ENCODE measurements around the gene DUOX2.

DUOX2 gene

DNA sequence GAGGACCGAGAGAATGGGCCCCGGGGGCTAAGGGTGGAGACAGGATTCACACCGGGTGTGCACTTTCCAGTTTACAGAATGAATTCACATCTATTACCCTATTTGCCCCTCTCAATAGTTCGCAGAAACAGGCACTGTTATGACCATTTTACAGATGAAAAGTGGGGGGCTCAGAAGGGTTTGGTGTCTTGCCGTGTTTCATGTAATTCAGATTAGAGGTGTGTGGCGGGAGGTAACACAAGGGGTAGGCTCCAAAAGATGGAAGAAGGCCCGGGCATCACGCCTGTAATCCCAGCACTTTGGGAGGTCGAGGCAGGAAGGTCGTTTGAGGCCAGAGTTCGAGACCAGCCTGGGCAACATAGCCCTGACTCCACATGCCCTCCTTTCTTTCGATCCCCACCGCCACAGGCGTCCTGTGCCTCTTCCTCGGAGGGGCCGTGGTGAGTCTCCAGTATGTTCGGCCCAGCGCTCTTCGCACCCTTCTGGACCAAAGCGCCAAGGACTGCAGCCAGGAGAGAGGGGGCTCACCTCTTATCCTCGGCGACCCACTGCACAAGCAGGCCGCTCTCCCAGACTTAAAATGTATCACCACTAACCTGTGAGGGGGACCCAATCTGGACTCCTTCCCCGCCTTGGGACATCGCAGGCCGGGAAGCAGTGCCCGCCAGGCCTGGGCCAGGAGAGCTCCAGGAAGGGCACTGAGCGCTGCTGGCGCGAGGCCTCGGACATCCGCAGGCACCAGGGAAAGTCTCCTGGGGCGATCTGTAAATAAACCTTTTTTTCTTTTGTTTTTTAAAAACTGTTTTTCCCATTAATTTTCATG lies 3.5 kb upstream of the DUOX2 start:
- Histone ChIP-seq H3K27me3 (ENCODE audit: control insufficient read depth, insufficient read depth, low read length) (peaks cover 85% of the 10 kb centered on the region), H3K9me3 (ENCODE audit: control insufficient read depth, insufficient read depth, low read length) (no peaks in the 10 kb centered on the region), H3K36me3 (ENCODE audit: control insufficient read depth, insufficient read depth, low read length) (no peaks in the 10 kb centered on the region), H3K27ac (ENCODE audit: low read depth, low read length) (no peak overlapping the region), H3K9ac (ENCODE audit: low read depth, low read length) (no peak overlapping the region), H3K4me1 (ENCODE audit: control insufficient read depth, insufficient read depth, low read length) (peaks cover 20% of the 10 kb centered on the region; the same call in 1 of the 2 replicates), H3K4me3 (ENCODE audit: low read depth, low read length) (peak overlapping the region; percentile 30; the same call in 1 of the 2 replicates)

DNA sequence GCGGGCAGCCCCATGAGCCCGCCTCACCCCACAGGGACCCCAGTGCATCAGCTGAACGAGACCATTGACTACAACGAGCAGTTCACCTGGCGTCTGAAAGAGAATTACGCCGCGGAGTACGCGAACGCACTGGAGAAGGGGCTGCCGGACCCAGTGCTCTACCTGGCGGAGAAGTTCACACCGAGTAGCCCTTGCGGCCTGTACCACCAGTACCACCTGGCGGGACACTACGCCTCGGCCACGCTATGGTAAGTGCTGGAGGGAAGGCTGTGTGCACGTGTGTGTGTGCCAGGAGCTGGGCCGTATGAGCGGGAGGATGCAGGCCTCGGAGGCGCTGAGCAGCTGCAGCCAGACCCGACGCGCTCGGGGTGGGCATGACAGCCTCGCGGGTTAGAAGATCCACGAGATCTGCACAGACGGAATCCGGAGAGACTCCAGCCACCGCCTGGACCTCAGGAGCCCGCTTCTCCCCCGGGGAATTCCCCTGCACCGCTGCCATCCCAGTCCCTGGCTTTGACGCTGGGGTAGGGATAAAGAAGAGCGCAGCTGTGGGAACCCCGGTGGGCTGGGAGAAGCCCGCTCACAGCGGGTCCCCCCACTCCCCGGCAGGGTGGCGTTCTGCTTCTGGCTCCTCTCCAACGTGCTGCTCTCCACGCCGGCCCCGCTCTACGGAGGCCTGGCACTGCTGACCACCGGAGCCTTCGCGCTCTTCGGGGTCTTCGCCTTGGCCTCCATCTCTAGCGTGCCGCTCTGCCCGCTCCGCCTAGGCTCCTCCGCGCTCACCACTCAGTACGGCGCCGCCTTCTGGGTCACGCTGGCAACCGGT lies 2.7 kb upstream of the DUOX2 start:
- Histone ChIP-seq H3K27ac (ENCODE audit: low read depth, low read length) (no peak overlapping the region), H3K27me3 (ENCODE audit: control insufficient read depth, insufficient read depth, low read length) (peaks cover 86% of the 10 kb centered on the region), H3K4me3 (ENCODE audit: low read depth, low read length) (no peak overlapping the region; the same call in 1 of the 2 replicates), H3K4me1 (ENCODE audit: control insufficient read depth, insufficient read depth, low read length) (peaks cover 27% of the 10 kb centered on the region), H3K9me3 (ENCODE audit: control insufficient read depth, insufficient read depth, low read length) (no peaks in the 10 kb centered on the region), H3K9ac (ENCODE audit: low read depth, low read length) (no peak overlapping the region), H3K36me3 (ENCODE audit: control insufficient read depth, insufficient read depth, low read length) (no peaks in the 10 kb centered on the region)

DNA sequence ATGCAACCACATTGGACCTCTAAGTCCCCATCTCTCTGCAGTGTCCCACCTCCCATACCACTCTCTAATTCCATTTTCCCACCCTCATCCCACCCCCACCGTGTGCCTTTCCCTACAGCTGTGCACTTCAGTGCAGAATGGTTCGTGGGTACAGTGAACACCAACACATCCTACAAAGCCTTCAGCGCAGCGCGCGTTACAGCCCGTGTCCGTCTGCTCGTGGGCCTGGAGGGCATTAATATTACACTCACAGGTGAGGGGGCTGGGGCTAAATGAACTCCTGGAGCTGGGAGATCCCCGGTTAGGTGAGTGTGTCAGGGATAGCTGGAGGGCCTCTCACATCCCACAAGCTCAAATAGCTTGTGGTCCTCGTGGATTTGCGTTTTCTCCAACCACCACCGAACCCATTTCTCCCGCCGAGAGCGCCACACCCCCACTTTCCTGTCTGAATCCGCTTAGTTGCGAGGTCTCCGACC lies 2.1 kb upstream of the DUOX2 start:
- Histone ChIP-seq H3K36me3 (ENCODE audit: control insufficient read depth, insufficient read depth, low read length) (no peaks in the 10 kb centered on the region), H3K27ac (ENCODE audit: low read depth, low read length) (no peak overlapping the region), H3K4me3 (ENCODE audit: low read depth, low read length) (no peak overlapping the region), H3K9me3 (ENCODE audit: control insufficient read depth, insufficient read depth, low read length) (no peaks in the 10 kb centered on the region), H3K9ac (ENCODE audit: low read depth, low read length) (no peak overlapping the region), H3K4me1 (ENCODE audit: control insufficient read depth, insufficient read depth, low read length) (peaks cover 28% of the 10 kb centered on the region), H3K27me3 (ENCODE audit: control insufficient read depth, insufficient read depth, low read length) (peaks cover 90% of the 10 kb centered on the region)

DNA sequence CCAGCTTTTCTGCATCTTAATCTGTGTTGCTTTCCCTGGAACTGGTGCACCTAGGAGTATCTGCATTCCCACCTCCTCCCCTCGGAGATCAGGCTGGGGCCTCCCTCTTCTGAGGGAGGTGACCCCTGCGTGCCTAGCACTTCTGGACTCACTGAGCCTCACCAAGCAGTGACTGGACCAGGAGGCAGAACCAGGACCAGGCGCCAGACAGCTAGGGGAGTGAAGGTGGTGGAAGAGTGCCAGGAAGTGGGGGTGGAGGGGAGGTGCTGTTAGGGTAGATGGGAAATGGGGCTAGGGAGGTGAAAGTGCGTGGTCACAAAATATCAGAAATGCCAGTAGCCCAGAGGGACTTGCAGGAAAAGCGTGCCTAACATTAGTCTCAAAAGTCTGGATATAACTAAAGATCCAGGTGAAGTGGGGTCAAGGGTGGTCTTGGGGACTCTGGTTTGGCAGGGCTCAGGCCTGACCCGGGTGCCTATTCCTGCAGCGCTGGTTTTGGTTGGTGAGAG lies 1.4 kb upstream of the DUOX2 start:
- H3K36me3 ChIP-seq (ENCODE audit: control insufficient read depth, insufficient read depth, low read length), result no peaks in the 10 kb centered on the region
- no peak overlapping the region for H3K9ac ChIP-seq (ENCODE audit: low read depth, low read length)
- H3K4me3 ChIP-seq (ENCODE audit: low read depth, low read length), result no peak overlapping the region
- H3K4me1 ChIP-seq (ENCODE audit: control insufficient read depth, insufficient read depth, low read length), result peaks cover 28% of the 10 kb centered on the region
- no peak overlapping the region for H3K27ac ChIP-seq (ENCODE audit: low read depth, low read length)
- H3K27me3 ChIP-seq (ENCODE audit: control insufficient read depth, insufficient read depth, low read length), result peaks cover 93% of the 10 kb centered on the region
- H3K9me3 ChIP-seq (ENCODE audit: control insufficient read depth, insufficient read depth, low read length), result no peaks in the 10 kb centered on the region

DNA sequence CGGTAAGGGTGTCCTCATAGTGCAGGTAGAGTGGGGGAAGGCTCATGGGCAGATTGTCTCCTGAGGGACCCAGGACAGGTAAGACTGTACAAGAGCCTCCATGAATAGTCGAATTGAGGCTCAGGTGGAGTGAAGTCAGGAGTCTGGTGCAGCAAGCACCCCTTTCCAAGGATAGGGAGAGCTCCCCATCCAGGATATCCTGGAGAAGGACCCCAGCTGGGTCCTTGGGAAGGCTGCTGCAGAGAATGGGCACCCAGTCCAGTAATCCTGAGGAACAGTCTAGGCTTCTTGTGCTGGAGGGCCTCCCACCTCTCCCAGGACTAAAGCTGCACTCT lies 746 bp upstream of the DUOX2 start:
- Histone ChIP-seq H3K36me3 (ENCODE audit: control insufficient read depth, insufficient read depth, low read length) (no peaks in the 10 kb centered on the region), H3K9me3 (ENCODE audit: control insufficient read depth, insufficient read depth, low read length) (no peaks in the 10 kb centered on the region), H3K4me3 (ENCODE audit: low read depth, low read length) (no peak overlapping the region), H3K27ac (ENCODE audit: low read depth, low read length) (no peak overlapping the region), H3K27me3 (ENCODE audit: control insufficient read depth, insufficient read depth, low read length) (peaks cover 93% of the 10 kb centered on the region), H3K4me1 (ENCODE audit: control insufficient read depth, insufficient read depth, low read length) (peaks cover 28% of the 10 kb centered on the region), H3K9ac (ENCODE audit: low read depth, low read length) (no peak overlapping the region)

DNA sequence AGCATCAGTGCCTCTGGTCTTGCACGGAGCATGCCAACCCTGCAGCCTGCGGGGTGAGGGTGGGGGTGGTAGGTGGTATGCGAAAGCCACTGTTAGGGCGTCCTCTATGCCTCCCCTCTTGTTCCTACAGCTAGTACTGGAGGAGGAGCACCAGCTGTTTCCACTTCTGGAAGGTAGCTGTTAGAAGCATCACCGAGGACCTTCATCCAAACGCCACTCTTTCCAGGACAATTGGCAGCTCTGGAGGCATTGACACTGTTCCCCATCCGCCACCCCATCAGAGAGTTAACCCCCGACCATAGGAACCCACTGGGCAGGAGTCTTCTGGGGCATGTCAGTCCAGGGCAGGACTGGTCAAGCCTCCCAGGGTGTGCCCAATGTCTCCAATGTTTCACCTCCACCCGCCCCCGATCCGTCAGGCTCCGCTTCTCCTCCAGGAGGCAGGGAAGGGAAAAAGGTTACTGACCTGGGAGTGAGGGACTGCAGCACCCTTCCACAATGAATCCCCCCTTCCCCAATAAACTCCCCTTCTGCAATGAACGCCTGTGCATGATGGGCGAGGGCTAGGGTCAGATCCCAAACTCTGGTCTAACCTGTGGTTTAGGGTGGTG lies 487 bp downstream of the DUOX2 start:
- no peak overlapping the region for H3K9ac ChIP-seq (ENCODE audit: low read depth, low read length)
- peak overlapping the region; percentile 37 for H3K4me3 ChIP-seq (ENCODE audit: low read depth, low read length)
- no peaks in the 10 kb centered on the region for H3K36me3 ChIP-seq (ENCODE audit: control insufficient read depth, insufficient read depth, low read length)
- H3K27me3 ChIP-seq (ENCODE audit: control insufficient read depth, insufficient read depth, low read length), result peaks cover 98% of the 10 kb centered on the region
- H3K9me3 ChIP-seq (ENCODE audit: control insufficient read depth, insufficient read depth, low read length), result no peaks in the 10 kb centered on the region
- peaks cover 28% of the 10 kb centered on the region for H3K4me1 ChIP-seq (ENCODE audit: control insufficient read depth, insufficient read depth, low read length)
- H3K27ac ChIP-seq (ENCODE audit: low read depth, low read length), result no peak overlapping the region

DNA sequence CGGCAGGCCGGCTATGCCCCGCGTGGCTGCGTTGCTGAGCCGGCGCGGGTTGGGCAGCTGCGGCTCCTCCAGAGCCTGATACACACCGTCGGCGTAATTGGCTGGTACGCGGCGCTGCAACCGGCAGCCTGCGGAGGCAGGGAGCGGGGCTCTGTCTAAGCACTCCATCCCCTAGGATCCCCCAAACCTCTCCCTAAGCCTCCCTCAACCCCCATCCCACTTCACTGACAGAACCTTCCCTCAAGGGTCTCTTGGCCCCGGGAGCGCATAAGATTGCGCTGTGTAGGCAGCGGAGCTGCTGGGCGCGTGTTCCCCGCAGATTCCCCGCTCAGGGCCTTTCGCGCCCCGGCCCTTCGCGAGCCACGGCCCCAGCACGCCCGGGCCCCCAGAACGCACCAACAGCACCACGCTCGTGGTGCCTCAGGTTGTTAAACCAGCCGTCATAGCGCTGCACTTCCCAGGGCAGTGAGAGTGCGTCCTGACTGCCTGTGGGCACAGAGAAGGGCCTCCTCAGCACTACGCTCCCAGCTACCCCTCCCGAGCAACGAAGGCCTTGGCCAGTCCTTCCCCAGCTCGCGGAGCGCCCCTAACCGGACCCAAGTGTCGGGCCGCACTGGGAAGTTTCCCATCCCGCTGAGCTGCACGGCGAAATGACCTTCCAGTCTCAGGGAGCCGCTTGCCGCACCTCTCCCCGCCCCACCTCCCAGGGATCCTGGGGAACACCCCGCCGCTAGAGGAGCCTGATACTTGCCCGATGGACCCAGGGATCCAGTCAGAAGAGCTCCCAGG lies 1.2 kb downstream of the DUOX2 start:
- Histone ChIP-seq H3K36me3 (ENCODE audit: control insufficient read depth, insufficient read depth, low read length) (no peaks in the 10 kb centered on the region), H3K4me1 (ENCODE audit: control insufficient read depth, insufficient read depth, low read length) (peaks cover 28% of the 10 kb centered on the region), H3K27ac (ENCODE audit: low read depth, low read length) (no peak overlapping the region), H3K9ac (ENCODE audit: low read depth, low read length) (no peak overlapping the region), H3K4me3 (ENCODE audit: low read depth, low read length) (peak overlapping the region; percentile 37), H3K27me3 (ENCODE audit: control insufficient read depth, insufficient read depth, low read length) (peaks cover 95% of the 10 kb centered on the region), H3K9me3 (ENCODE audit: control insufficient read depth, insufficient read depth, low read length) (no peaks in the 10 kb centered on the region)

DNA sequence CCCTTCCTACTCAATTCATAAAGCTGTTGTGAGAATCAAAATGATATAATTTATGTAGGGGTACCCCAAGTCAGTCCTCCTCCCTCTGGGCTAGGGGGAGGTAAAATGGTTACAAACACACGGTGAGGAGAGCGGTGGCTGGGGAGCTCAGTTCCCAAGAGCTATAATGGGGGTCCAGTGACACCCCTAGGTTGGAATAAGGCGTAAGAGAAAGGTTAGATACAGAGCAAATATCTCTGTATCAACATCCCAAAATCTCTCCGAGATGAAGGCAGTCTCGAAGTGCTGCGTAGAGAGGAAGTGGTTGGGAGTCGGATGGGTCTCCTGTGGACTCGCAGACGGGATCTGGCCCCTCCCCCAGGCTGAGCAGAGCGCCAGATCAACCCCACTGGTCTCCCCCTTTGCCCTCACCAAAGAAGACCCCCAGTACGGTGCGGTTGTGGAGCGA lies 1.8 kb downstream of the DUOX2 start:
- Histone ChIP-seq H3K27me3 (ENCODE audit: control insufficient read depth, insufficient read depth, low read length) (peaks cover 89% of the 10 kb centered on the region), H3K36me3 (ENCODE audit: control insufficient read depth, insufficient read depth, low read length) (no peaks in the 10 kb centered on the region), H3K27ac (ENCODE audit: low read depth, low read length) (no peak overlapping the region), H3K9ac (ENCODE audit: low read depth, low read length) (no peak overlapping the region), H3K4me3 (ENCODE audit: low read depth, low read length) (peak overlapping the region; percentile 37; the same call in 1 of the 2 replicates), H3K9me3 (ENCODE audit: control insufficient read depth, insufficient read depth, low read length) (no peaks in the 10 kb centered on the region), H3K4me1 (ENCODE audit: control insufficient read depth, insufficient read depth, low read length) (peaks cover 28% of the 10 kb centered on the region)

DNA sequence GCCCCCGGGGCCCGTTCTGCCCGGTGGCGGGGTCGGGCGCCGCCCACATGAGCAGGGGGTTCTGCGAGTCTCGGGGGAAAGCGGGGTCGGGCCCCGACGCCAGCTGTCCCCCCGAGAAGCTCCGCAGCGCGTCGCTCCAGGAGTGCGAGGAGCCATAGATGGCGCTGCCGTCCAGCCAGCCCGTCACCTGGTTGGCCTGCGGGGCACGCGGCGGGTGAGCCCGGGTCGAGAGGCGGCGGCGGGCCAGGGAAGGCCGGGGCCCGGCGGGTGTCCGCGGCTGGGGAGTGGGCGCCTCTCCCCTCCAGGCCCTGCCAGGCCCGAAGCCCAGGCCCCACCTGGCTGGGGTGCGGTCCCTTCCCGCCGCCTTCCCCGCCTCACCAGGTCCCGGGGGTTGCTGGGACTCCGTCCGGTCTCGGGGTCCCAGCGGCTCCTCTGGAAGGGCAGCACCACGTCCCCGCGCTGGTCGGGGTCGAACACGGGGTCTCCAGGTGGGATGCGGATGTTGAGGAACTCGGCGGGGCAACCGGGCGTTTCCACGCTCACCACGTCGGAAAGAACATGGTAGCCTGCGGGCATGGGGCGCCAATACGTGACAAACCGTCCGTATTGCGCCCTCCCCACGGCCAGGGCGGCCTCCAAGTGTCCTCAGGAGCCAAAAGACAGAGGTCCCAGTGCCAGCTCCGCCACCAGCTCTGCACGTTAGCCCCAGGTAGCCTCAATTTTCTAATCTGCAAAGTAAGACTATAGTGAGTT lies 2.4 kb downstream of the DUOX2 start:
- Histone ChIP-seq H3K27me3 (ENCODE audit: control insufficient read depth, insufficient read depth, low read length) (peaks cover 88% of the 10 kb centered on the region), H3K27ac (ENCODE audit: low read depth, low read length) (no peak overlapping the region), H3K4me3 (ENCODE audit: low read depth, low read length) (no peak overlapping the region; the same call in 1 of the 2 replicates), H3K36me3 (ENCODE audit: control insufficient read depth, insufficient read depth, low read length) (no peaks in the 10 kb centered on the region), H3K9ac (ENCODE audit: low read depth, low read length) (no peak overlapping the region), H3K4me1 (ENCODE audit: control insufficient read depth, insufficient read depth, low read length) (peaks cover 25% of the 10 kb centered on the region), H3K9me3 (ENCODE audit: control insufficient read depth, insufficient read depth, low read length) (no peaks in the 10 kb centered on the region)
